Right lung (tissue), 5 donors: ENCODE results near the gene CBFB. TPM values are rescaled to one million over a fixed set of nuclear protein-coding genes. Genes with fewer than 3 reads are reported as not detected.

Source experiments
- DNase-seq, 2 donors: peaks; one replicate each; pipeline ENCODE4 v3.0.0-alpha.2; 2013
- polyA plus RNA-seq, 5 donors: library from polyadenylated mRNA; unstranded; fragments of 120-200 nt; gene quantifications; one replicate each; pipeline versions ENCODE4 v1.2.1 to v1.2.3, GENCODE V29; 2013; ENCODE audit warnings: inconsistent platforms in 1 of 5, low replicate concordance in 1 of 5; ENCODE audit not compliant: insufficient read length in 5 of 5, insufficient read depth in 1 of 5

Gene CBFB
- polyA plus RNA-seq, 5 donors = 55.5 to 65.8 (median 61.0) TPM

DNA sequence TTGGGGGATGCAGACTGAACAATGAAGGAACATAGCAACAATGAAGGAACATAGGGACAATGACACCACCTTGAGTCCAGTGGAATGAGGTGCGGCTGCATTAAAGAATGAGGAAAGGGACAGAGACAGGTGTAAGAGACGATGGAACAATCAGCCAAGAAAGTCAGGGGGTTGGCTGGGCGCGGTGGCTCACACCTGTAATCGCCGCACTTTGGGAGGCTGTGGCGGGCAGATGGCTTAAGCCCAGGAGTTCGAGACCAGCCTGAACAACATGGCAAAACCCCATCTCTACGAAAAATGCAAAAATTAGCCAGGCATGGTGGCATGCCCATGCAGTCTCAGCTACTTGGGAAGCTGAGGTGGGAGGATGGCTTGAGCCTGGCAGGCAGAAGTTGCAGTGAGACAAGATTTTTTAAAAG lies 13.6 kb upstream of the CBFB start:
- DNase-seq = no peak

DNA sequence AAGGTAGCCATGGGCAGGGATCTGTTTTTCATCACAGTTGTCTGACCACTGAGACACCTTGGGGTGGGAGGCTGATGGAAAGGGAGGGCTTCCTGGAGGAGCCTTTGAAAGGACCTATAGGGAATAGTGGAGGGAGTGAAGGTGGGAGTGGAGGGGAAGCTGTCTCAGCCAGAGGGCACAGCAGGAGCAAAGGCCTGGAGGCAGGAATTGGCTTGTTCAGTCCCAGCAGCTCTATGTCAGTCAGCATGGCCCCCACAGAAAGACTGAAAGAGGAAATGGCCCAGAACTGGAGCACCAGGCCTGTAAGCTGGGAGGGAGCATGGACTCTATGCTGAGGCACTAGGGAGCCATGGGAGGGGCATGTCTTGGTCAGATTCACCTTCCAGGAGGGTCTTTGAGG lies 12.8 kb upstream of the CBFB start:
- no peak for DNase-seq

DNA sequence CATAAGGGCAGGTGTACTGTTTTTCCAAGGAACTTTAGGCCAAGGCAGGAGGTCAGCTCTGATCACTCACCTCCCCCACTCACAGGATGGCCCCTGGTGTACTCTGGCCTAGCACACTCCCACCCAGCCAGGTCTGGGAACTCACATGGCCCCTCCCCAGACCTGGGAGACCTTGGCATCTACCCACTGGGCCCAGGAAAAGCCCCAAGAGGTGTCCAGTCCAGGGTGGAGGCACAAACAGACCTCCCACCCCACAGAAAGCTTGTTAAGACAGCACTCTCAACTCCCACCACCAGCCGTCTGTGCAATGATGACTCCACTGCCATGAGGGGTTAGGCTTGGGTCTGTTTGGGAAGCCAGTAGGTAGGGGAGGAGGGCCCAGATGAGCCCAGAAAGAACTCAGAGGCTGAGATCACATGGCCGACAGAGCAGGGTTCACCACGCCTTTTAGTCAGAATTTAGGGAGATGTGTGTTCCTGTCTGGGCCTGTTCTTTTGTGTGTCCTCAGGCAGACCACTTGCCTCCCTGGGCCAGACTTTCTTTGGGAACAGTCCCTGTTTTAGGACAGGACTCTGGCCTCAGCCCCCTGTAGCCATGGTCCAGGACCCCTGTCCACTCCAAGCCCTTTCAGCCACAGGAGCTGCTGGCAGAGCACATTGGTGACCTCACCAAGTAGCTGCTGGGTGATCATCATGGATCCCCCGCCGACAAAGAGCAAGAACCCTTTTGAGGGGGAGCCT lies 12.1 kb upstream of the CBFB start:
- DNase-seq = no peak

DNA sequence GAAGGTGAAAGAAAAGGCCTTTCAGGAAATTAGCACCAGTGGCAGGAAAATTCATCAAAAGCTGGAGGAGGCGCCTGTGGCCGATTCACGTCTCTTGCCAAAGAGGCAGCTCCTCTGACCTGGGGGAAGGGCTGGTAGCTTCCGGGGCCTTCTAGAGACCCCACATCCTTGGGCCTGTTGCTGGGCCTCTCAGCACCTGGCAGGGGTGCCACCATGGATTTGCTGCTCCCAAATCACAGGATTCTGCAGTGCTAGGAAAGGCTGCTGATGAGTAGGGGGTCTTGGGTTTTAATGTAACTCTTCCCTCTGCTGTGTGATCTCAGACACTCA lies 11.6 kb upstream of the CBFB start:
- no peak for DNase-seq

DNA sequence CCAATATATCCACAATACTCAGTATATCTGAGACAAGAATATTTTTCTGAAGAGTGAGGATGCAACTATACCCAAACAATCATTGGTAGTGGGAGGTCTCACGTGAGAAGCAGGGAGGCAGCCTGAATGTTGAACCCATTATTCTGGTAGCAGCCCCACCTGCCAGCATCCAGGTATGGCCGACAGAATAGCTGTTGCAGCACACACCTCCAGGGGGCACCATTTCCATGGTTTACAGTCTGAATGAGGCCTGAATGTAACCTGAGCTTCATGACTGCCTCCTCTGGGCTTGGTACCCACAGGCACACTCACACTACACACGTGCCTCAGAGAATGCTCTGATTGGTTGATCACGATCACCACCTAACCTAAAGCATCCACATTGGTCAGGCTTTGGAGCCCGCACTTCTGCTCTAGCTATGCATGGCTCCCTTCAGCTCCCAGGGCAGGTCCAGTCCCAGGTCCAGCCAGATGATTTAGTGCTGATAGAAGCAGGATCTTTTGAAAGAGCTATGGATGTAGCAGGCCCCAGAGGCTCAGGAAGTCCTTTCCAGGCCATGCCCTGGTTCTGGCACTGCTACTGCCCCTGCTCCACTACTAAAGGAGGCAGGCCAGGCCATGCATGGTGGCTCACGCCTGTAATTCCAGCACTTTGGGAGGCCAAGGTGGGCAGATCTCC lies 11.0 kb upstream of the CBFB start:
- no peak for DNase-seq

DNA sequence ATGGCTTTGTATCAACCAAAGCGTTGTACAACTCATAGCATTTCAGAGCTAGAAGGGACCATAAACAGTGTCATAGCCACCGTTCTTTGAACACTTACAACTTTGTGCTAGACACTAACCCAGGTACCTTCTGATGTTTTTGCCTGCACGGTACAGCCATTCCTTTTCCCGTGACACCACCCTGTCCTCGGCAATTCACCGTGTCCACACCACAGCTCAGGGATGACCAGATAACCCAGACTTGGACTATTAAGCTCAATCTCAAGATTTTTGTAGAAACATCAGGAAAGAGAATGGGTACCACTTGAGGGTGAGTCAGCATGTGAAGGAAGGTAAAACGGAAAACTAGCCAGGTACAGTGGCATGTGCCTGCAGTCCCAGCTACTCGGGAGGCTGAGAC lies 9.8 kb upstream of the CBFB start:
- no peak for DNase-seq

DNA sequence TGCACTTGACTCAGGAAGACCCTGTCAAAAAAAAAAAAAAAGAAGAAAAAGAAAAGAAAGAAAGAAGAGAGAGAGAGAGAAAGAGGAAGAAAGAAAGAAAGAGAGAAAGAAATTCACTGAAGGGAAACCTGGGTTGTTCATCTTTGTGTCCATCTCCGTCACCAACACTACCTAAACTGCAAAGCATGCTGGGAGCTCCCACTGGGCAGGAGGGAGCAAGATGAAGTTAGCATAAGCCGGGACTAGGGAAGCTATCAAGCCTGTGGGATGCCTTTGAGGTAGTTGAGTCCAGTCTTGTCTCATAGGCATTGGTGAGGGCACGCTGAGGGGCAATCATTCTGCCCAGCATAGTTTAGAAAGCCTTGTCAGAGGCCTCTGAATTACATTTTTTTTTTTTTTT lies 7.6 kb upstream of the CBFB start:
- DNase-seq = no peak

DNA sequence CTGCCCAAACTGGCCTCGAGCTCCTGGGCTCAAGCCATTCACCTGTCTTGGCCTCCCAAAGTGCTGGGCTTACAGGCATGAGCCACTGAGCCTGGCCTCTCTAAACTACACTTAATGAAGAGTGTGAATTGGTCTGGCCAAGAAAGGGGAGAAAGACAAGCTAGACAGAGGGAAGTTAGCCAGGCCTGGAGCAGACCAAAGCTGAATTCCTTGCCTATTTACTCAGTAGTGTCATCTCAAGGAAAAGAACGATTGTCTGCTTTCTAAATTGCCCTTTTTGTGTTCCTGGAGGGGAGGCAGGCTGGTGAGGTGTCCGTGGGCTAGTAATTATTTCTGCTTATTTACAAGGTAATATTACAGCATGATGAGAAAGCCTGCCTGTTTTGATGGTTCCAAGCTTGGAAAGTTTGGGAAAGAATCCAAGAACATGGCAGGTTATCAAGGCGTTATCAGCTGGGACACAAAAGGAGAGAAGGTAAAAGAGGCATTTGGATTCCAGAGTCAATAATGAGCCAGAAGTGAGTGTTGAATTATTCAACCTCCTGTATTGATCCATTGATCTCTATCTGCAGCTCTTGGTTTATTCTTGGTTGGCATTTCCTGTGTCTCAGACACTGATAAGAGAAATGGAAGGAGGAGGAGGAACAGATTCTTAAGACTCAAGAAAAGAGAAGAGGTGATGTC lies 6.3 kb upstream of the CBFB start:
- no peak for DNase-seq

DNA sequence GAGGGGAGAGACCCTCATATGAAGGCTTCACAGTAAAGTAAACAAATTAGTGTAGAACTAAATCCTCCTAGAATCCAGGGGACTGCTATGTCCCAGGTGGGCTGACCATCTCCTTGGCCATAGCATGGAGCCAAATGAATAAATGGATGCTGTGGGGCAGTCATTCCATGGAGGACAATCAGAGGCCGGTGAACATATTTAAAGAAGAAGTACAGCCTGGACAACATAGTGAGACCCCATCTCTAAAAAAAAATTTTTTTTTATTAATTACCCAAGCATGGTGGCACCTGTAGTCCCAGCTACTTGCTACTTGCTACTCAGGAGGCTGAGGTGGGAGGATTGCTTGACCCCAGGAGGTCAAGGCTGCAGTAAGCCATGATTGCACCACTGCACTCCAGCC lies 5.3 kb upstream of the CBFB start:
- DNase-seq = no peak

DNA sequence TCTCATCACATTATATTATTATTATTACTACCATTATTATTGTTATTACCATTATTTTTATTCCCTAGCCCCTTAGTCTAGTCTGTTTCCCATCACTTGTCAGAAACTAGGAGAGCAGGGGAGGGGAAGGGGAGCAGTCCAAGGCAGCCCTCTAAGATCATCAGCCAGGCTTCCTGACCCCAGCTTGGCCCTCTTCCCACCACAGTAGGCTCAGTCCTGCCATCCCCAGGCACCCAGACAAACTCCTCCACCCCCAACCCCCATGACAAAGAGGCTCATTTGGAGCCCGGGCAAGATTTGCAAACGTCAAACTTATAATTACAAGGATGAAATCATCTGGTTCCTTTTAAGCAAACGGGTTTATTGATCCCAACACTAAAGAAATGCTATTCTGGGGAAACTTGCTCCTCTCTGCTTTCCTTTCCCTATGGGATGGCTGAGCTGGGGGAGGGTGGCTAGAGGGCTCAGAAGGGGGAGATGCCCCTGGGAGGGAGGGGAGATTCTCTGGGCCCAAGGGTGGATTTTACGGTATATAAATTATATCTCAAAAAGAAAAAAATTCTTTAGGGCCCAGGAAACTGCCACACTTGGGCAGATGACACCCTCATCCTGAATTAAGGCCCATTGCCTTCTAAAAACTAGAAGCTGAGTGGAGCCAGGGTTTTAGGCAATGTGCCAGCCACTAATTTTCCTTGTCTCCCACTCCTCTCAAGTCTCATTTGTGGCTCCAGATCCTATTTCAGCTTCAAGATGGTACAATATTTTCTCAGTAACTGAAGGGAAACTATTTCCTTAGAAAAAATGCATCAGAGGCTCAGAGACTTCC lies 4.4 kb upstream of the CBFB start:
- DNase-seq = no peak

DNA sequence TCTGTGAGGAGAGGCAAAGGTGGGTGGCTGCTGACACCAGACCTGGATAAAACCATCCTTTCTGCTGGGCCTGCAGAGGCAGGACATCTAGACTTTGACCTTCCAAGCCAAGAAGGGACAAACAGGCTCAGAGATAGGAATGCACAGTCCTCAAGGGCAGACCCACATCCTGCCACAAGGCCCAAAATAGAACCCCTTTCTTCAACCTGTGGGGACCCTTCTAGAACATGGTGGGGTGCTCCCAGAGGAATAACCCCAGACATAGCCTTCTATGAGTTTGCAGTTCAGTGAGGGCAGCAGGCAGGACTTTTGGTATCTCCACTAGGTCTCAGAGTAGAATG lies 3.8 kb upstream of the CBFB start:
- DNase-seq = no peak

DNA sequence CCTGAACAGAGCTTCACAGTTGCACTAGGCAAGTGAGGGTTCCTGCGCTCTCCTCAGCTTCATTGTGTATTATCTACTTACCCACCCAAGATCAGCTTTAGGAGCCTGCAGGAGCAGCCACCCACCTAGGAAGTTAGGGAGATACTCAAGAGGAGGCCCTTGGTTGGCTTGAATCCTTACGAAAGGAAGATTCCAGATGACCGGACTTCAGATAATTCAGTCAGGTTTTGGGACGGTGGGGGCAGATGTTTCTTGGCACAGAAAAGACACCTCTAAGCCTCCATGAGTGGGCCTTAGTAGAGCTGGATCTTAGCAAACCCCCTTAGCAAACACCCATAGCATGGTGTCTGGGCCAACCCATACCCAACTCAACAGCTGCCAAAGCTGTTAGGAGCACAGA lies 2.4 kb upstream of the CBFB start:
- DNase-seq = no peak

DNA sequence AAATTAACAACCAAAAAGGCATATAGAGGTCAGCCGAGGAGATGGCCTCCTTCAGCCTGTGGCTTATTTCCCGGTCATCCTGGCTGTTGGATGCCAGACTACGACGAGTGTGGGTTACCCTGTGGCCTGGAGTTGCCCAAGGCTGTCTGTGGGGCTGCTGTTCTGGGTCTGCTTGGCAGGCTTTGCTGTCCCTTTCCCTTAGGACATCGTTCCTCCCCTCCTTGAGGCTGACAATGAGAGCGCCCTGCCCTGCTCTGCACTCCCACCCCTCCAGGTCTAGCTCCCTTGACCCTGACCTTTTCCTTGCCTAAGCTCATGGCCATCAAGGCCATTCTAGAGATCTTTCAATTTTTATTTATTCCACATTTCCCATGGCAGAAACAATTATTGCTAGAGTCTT lies 1.9 kb upstream of the CBFB start:
- no peak for DNase-seq

DNA sequence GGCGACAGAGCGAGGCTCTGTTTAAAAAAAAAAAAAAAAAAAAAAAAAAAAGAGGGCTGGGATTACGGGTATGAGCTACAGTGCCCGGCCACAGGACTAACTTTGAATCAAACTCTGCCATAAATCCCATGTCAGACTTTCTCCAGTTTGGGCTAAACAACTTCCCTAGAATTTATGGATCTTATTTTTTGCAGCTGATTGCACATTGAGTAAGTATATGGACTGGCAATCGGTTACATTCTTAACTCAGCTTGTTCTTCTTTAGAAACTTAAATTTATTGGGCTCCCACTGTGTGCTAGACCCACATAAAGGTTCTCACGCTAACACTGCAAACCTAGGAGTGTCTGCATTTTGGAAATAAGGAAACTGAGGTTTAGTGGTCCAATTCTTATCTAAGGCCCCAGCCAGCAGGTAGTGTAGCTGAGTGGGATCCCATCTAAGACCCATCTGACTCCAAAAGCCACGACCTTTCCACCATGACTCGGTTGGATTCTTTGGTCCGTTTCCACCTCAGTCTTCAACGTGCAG lies 718 bp upstream of the CBFB start:
- DNase-seq = no peak

DNA sequence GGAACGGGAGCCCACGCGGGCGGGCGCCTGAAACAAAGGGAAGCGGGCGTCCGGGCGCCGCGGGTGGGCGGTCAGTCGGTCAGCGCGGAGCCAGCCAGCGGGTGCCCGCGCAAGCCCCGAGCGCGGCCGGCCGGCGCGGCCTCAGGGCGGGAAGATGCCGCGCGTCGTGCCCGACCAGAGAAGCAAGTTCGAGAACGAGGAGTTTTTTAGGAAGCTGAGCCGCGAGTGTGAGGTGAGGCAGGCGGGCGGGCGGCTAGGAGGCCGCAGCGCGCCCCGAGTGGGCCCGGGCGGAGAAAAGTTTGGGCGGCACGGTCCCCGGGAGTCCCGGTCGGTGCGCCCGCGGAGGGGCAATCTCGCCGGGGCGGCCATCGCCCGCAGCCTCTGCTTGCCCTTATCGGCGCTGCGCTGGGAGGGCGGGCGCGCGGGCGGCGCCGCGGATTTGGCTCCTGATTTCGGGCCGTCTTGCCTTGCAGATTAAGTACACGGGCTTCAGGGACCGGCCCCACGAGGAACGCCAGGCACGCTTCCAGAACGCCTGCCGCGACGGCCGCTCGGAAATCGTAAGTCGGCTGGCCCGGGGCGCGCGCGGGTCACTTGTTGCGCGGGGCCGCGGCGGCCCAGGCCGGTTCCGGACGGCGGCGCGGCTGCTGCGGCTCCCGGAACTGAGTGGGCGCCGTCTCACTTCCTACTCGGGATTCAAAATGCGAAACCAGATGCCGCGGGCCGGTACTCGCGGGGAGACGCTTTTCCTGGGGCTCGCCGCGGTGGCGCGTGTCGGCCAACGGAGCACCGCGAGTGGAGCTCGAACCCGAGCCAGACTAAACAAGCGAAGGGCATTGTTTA lies 526 bp downstream of the CBFB start:
- DNase-seq = peak in 1 of 2 donors; percentile 48

DNA sequence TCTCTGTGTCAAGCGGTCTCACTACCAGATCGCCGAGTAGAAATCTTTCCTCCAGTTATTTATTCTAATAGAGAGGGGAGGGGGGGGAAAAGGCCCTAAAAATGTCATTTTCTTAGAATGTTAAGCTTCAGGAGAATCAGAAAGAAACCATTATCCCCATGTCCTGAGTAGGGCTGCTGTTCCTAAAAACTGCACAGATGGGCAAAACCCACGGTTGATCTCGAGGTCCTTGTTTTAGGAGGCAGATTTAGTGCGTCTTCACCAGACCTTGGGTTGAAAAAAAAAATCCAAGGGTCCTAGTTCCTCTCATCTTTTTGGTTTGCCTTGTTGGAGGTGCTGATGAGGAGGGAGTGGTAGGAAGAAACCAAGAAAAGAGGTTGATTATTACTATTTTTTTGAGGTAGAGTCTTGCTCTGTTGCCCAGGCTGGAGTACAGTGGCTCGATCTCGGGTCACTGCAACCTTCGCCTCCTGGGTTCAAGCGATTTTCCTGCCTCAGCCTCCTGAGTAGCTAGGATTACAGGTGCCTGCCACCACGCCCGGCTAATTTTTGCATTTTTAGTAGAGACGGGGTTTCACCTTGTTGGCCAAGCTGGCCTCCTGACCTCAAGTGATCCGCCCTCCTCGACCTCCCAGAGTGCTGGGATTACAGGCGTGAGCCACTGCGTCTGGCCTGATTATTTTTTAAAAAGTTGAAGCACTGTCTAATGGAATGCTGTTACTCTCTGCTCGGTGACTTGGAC lies 1.4 kb downstream of the CBFB start:
- DNase-seq = no peak

DNA sequence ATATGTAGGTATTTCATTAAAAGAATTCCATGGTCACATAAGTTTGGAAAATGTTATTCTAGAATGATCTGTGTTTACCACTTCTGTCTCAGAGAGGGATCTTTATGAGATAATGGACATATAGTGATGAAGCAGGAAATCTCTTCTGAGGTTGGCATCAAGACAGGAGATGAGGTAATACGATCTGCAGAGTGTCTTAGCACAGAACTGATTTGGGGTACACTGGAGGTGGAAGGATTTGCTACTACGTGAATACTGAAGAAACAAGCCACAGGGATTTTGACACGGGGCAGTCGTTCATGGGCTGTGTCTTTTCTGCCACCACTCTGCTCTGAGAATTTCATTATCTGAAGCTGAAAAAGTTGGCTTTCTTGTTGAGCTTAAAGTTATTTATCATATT lies 5.5 kb downstream of the CBFB start:
- DNase-seq = peak in 1 of 2 donors; percentile 25

DNA sequence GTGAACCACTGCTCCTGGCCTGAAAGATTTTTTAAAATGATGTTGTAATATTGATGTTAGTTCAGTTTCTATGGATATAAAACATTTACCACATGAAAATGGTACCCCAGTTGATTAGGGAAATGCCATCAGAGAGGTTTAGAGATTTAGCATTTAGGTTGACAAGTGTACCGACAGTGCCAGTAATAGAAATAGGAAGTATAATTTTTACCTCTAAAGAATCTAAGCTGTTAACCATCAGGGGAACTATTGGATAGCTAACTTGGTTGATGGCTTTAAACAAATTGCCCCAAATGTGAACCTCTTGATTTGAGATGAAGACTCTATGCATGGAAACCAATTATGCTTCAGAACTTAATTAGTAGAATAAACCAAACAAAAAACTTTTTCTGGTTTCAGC lies 6.4 kb downstream of the CBFB start:
- no peak for DNase-seq

DNA sequence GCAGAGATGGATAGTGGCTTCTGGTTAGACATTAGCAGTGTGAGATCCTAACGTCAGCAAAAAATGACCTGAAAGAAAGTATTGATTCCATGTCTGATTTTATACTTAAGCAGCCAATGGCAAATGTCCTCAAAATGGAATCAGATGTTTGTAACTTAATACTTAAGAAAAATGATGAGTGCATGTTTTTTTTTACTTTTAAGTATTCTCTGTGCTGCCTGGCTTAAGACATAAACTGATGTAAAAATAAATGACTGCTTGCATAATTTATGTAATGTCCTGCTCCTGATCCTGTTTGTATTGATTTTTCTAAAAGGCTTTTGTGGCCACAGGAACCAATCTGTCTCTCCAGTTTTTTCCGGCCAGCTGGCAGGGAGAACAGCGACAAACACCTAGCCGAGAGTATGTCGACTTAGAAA lies 7.4 kb downstream of the CBFB start:
- DNase-seq = no peak

DNA sequence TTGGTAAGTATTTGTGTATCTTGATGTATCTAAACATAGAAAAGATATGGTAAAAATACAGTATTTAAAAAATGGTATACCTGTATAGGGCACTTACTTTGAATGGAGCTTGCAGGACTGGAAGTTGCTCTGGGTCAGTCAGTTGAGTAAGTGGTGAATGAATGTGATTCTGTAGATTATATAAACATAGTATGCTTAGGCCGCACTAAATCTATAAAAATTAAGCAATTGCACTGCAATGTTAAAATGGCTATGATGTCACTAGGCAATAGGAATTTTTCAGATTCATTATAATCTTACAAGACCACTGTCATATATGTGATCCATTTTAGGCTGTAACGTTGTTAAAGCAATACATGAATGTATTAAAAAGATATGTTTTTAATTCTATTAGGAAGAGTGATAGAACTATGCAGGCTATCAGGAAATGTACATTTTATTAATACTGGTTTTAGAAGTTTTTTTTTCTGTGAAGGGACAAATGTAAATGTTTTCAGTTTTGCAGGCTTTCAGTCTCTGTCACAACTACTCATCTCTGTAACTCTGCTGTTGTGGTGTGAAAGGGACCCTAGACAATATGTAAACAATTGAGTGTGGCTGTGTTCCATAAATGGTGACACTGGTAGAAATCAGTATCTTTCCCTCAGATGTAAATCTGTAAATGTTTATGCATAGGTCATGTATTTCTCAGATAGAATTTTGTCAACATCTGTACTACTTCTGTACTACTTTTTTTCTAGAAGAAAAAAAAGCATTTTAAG lies 10.5 kb downstream of the CBFB start:
- DNase-seq = no peak
